Placental epithelial cell (primary cell): Measurements from ENCODE around the gene CCDC177. TPM values are rescaled to one million over a fixed set of nuclear protein-coding genes. Genes with fewer than 3 reads are reported as not detected.

Experiments
- total RNA-seq: library from RNA; depleted of rRNA; stranded (reverse); fragments of >200 nt; gene quantifications from 2 replicates; pipeline ENCODE4 v1.2.3, GENCODE V29; 2012

Gene CCDC177
- total RNA-seq = not detected in 2 replicates

GRCh38 chr14:69574263-69574953, at the start of gene CCDC177:
TSS of gene CCDC177 (minus strand) at chr14:69574871. CDS start at chr14:69573622, 1,249 bp downstream.

GRCh38 chr14:69611172-69612013, 36.7 kb upstream of the CCDC177 start, which contains the start of gene SUSD6:
TSS of gene SUSD6 (plus strand) at chr14:69611596. CDS start at chr14:69658593, 46,997 bp downstream.

Other genes with a start within 250 kb of the CCDC177 start
- 97.4 and 112 TPM in 2 replicates for gene ERH, start 176.6 kb downstream of the CCDC177 start, total RNA-seq
- 116 and 182 TPM in 2 replicates for gene SLC39A9, start 176.2 kb downstream of the CCDC177 start, total RNA-seq
- 0.22 and 0.39 TPM in 2 replicates for gene PLEKHD1, start 90.1 kb downstream of the CCDC177 start, total RNA-seq
- gene SUSD6, start 36.7 kb upstream of the CCDC177 start, total RNA-seq = 4.6 and 6.3 TPM in 2 replicates
- gene SRSF5, start 192.3 kb upstream of the CCDC177 start, total RNA-seq = 93.2 and 152 TPM in 2 replicates
- not detected in 2 replicates for gene SLC10A1, start 222.4 kb upstream of the CCDC177 start, total RNA-seq